Transverse colon (tissue), 4 donors: ENCODE measurements around the gene ELK3.

ENCODE experiments used
- EP300 ChIP-seq: sonication (generic); formaldehyde crosslinking; IDR thresholded peaks from one replicate; pipeline ENCODE4 v1.6.1; 2017; ENCODE audit warnings: antibody characterized with exemption, low read depth
- POLR2AphosphoS5 ChIP-seq, 3 donors: sonication (generic); formaldehyde crosslinking; IDR thresholded peaks; one replicate each; pipeline ENCODE4 v1.6.1; 2016; ENCODE audit warnings: antibody characterized with exemption in 3 of 3
- TF ChIP-seq, protein P1 (sequence below), 5 experiments: fragments of 200-600 bp in 3 of 5; fragments of 450-650 bp in 2 of 5; sonication (generic) in 3 of 5; IDR thresholded peaks; 1 replicate in 2 of 5; 2 replicates in 3 of 5; pipeline ENCODE4 v1.5.1; 2016 to 2017; ENCODE audit warnings: antibody characterized with exemption in 5 of 5, inconsistent platforms in 3 of 5, mild to moderate bottlenecking in 2 of 5, moderate library complexity in 1 of 5

DNA sequence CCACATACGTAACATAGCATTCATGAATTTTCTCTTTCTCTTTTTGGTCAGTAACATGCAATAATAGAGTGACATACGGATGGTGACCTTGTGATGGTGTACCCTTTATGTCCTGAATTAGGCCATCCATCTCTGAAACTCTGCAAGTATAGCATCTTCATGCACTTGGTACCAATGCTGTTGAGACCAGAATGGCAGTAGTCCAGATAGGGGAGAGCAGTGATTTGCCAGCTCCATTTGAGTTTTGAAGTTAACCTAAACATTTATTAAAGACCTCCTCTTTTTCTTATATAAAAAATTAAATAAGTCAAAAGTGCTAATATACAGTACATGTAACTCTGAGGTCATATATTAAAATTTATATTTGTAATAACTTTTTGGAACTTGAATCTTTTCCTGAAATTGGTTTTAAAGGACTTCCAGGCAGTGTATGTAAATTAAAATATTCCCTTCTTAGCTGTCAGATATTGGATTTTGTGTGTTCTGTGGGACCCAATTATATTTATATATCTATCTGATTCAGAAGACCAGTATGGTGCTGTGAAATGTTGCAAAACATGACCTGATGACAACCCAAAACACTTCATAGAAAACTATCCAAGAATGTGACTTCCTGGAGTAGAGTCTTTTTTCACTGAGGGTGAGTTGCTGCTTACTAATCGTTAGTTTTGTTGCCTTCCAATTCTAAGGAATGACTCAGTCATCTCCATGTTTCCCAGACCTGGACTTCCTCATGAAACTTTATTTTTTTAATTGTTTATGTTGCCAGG, 3.5 kb downstream of the ELK3 start:
- TF ChIP-seq, protein P1, sequence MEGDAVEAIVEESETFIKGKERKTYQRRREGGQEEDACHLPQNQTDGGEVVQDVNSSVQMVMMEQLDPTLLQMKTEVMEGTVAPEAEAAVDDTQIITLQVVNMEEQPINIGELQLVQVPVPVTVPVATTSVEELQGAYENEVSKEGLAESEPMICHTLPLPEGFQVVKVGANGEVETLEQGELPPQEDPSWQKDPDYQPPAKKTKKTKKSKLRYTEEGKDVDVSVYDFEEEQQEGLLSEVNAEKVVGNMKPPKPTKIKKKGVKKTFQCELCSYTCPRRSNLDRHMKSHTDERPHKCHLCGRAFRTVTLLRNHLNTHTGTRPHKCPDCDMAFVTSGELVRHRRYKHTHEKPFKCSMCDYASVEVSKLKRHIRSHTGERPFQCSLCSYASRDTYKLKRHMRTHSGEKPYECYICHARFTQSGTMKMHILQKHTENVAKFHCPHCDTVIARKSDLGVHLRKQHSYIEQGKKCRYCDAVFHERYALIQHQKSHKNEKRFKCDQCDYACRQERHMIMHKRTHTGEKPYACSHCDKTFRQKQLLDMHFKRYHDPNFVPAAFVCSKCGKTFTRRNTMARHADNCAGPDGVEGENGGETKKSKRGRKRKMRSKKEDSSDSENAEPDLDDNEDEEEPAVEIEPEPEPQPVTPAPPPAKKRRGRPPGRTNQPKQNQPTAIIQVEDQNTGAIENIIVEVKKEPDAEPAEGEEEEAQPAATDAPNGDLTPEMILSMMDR (IDR thresholded peaks at IDR 0.05) = no peak
- TF ChIP-seq EP300 (no peak), POLR2AphosphoS5 (IDR thresholded peaks at IDR 0.05) (peak in 1 of 3 donors; percentile 42)
